ENCODE measurements around the gene TMPRSS2.

DNA sequence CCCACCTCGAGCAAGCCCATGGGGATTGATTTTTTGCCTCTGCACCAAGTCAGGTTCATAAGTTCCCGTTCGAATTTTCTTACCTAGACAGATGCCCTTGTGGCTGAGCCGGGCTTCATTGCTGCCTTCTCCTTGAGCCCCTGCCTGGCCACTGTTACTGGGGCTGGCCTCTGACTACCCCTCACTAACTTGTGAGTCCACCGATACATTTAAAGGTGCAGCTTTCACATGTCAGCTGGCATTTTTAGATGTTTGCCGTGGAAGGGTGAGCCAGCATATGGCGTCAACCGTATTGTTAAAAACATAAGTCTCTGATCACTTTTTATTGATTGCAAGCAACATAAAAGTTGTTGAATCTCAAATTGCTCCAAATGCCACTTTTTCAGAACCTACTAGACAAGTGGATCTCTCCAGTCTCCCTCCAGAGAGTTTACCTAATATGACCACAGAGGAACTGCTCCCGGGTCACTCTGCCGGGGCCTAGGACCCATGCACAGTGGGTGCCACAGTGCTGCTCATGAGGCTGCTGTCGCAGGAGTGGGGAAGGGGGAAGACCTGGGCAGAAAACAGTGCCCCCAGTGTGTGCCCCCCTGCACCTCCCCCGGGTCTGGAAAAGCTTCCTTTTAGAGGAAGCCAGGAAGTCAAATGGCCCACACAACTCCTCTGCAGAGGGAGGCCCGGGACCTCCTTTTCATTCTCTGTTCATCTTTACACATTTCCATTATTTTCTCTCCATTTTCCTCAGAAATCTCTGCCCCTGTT is 63.1 kb downstream of the TMPRSS2 start:
- TF ChIP-seq POLR2A (IDR thresholded peaks at IDR 0.05) = no peak
- TF ChIP-seq, protein P1, sequence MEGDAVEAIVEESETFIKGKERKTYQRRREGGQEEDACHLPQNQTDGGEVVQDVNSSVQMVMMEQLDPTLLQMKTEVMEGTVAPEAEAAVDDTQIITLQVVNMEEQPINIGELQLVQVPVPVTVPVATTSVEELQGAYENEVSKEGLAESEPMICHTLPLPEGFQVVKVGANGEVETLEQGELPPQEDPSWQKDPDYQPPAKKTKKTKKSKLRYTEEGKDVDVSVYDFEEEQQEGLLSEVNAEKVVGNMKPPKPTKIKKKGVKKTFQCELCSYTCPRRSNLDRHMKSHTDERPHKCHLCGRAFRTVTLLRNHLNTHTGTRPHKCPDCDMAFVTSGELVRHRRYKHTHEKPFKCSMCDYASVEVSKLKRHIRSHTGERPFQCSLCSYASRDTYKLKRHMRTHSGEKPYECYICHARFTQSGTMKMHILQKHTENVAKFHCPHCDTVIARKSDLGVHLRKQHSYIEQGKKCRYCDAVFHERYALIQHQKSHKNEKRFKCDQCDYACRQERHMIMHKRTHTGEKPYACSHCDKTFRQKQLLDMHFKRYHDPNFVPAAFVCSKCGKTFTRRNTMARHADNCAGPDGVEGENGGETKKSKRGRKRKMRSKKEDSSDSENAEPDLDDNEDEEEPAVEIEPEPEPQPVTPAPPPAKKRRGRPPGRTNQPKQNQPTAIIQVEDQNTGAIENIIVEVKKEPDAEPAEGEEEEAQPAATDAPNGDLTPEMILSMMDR (IDR thresholded peaks at IDR 0.05) = no peak

All from breast epithelium (tissue), 3 donors.